ENCODE results near the gene DDOST.
"Not testable (repeated sequence)": the region's sequence is repeated elsewhere in the genome, so short reads cannot be mapped to it uniquely, and the experiment has no call there.

The DDOST gene

GRCh38 chr1:20625176-20626097 is 35.7 kb downstream of the DDOST start:
- no peak for DNase-seq (ENCODE audit: low spot score)

DNA sequence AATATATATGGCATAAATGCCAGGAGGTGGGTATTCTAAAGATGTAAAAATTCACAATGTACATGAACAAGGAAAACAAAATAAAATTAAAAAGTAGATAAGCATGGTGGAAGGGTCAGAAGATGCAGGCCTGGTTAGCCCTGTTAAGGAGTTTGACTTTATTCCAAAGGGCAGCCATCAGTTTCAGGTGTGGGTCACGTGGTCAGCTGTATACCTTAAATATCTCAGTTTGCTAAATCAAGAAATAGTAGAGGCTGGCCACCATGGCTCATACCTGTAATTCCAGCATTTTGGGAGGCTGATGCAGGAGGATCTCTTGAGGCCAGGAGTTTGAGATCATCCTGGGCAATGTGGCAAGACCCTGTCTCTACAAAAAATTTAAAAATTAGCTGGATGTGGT is 36.5 kb downstream of the DDOST start:
- no peak for DNase-seq (ENCODE audit: low spot score)

DNA sequence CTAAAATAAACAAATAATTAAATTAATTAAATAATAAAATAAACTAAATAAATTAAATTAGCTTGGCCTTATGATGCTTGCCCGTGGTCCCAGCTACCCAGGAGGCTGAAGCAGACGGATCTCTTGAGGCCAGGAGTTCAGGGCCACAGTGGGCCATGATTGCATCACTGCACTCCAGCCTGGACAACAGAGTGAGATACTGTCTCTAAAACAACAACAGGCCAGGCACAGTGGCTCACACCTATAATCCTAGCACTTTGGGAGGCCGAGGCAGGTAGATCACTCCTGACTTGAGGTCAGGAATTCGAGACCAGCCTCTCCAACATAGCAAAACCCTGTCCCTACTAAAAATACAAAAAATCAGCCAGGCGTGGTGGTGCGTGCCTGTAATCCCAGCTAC is 40.2 kb downstream of the DDOST start:
- no peak for DNase-seq (ENCODE audit: low spot score)

- DNase-seq (ENCODE audit: low spot score) = no peak
These were observed 41.2 kb downstream of the DDOST start for GRCh38 chr1:20619999-20620398.

DNA sequence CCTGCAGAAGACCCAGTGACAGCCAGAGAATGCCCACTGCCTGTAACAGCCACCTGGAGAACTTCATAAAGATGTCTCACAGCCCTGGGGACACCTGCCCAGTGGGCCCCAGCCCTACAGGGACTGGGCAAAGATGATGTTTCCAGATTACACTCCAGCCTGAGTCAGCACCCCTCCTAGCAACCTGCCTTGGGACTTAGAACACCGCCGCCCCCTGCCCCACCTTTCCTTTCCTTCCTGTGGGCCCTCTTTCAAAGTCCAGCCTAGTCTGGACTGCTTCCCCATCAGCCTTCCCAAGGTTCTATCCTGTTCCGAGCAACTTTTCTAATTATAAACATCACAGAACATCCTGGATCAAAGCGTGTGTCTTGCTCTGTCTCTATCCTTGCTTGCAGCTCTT is 42.6 kb downstream of the DDOST start:
- no peak for DNase-seq (ENCODE audit: low spot score)

GRCh38 chr1:20616847-20617487 is 44.2 kb downstream of the DDOST start:
- DNase-seq (ENCODE audit: low spot score) = no peak

DNA sequence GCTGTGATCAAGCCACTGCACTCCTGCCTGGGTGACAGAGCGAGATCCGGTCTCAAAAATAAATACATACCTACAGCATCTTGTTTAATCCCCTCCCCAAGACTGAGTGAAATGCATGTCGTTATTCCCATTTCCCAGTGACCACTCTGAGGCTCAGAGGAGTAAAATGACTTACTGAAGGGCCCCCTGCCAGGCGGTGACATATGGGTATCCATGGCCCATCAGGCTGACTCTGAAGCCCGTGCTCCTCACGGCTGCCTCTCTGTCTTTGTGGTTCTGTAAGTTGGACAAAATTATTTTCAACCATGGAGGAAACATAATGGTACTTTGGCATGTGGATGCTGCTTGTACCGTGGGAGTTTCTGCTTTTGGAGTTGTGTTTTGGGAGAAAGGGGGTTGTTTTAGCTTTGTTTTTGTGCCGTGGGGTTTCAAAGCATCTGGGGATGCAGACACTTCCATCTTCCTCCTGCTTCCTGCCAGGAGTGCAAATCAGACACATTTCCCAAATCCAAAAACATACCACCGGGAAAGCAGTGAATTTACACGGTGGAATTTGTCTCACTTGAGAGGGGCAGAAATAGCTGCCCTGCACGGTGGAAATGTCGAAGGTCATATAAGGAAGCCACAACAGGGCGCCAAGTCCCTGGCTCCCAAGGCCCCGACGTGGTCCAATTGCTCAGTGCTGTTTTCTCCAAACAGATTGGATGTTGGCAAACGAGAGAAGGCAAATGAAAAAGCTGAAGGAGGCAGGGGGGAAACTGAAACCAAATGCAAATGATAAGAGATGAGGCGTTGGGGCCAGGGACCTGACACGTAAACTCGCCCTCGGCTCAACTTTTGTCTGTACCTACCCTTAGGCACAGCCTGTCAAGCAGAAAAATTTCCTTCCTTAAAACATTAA is 45.0 kb downstream of the DDOST start:
- no peak for DNase-seq (ENCODE audit: low spot score)

DNA sequence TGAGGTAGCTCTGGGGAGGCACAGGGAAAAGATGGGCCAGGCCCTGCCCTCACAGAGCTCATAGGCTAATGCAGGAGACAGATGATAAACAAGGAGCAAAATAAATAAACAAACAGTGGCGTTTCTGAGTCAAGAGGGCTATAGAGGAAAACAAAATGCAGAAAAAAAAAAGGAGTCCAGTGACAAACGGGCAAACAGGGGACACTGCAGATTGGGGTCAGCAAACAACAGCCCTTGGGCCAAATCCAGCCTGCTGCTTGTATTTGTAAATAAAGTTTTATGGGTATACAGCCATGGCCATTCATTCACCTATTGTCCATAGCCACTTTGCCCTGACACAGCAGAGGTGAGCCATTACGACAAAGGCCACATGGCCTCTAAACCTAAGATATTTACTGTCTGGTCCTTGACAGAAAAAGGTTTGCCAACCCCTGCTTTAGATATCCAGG is 47.0 kb downstream of the DDOST start:
- DNase-seq (ENCODE audit: low spot score) = no peak

DNA sequence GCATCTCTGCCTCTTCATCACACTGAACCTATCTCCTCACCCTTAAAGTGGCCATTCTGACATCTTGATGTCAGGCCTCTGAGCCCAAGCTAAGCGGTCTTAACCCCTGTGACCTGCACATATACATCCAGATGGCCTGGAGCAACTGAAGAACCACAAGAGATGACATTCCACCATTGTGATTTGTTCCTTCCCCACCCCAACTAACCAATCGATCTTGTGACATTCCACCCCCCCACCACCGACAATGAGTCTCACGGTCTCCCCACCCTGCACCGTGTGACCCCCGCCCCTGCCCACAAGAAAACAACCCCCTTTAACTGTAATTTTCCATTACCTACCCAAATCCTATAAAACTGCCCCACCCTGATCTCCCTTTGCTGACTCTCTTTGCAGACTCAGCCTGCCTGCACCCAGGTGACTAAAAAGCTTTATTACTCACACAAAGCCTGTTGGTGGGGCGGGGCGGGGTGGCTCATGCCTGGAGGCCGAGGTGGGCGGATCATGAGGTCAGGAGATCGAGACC is 48.9 kb downstream of the DDOST start:
- DNase-seq (ENCODE audit: low spot score) = no peak

DNA sequence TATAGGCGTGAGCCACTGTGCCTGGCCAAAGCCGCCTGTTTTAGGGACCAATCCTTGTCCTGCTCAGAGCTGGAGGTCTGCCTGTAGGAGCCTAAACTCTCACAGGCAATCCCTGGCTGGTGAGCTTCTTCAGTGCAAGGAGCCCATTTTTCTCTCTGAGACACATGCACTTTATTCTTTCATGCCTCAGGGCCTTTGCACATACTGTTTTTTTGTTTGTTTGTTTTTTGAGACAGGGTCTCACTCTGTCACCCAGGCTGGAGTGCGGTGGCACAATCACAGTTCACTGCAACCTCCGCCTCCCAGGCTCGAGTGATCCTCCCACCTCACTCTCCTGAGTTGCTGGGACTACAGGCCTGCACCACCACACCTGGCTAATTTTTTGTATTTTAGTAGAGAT is 49.5 kb downstream of the DDOST start:
- no peak for DNase-seq (ENCODE audit: low spot score)

GRCh38 chr1:20610970-20611369 is 50.2 kb downstream of the DDOST start:
- no peak for DNase-seq (ENCODE audit: low spot score)

GRCh38 chr1:20609541-20609940 is 51.6 kb downstream of the DDOST start:
- DNase-seq (ENCODE audit: low spot score) = no peak

DNA sequence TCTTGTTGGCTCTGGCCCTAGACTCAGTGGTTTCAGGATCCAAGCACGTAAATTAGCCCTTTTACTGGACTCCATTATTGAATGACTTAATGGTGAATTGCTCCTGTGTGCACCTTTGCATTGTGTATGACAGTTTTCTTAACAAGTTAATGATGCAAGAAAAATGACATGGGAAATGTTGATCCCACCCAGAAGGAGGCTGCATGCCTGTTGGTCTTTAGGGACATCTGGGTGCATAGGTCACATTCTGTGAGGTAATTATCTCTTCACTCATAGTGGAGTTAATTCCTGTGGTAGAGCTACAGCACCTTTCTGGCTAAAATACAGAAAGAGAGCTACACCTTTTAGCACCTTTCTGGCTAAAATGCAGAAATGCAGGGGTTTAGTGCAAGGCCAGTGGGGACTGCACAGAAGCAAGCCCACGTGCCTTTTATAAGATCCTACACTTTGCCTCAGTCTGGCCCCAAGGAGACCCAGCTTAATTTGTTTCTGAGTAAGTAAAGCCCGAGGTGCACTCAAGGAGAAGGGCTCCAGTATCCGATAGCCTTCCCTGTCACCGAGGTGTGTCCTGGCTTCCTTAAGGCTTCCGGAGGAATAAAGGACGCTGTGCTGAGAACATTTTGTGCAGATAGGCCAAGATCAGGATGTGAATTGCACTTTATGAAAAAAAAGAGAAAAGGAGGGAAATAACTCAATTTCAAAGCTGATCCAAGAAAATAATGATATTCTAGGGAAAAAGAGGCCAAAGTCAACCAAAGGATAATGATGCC is 54.2 kb downstream of the DDOST start:
- not testable (repeated sequence) for DNase-seq (ENCODE audit: low spot score)

DNA sequence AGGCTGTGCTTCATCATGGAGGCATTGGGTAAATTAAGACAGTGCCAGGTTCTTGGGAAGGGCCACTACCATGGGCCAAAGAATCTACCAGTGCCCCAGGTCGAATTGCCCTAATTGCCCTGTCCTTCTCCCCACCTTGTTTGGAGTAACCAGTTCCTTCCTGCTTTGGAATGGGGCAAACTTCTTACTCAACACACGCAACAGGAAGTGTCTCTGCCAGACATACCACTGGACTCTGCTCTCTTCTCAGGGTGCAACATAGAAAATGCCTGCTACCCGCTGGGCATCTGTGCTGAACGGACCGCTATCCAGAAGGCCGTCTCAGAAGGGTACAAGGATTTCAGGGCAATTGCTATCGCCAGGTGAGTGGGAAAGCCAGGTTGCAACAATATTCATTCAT is 56.5 kb downstream of the DDOST start:
- DNase-seq (ENCODE audit: low spot score) = no peak

DNA sequence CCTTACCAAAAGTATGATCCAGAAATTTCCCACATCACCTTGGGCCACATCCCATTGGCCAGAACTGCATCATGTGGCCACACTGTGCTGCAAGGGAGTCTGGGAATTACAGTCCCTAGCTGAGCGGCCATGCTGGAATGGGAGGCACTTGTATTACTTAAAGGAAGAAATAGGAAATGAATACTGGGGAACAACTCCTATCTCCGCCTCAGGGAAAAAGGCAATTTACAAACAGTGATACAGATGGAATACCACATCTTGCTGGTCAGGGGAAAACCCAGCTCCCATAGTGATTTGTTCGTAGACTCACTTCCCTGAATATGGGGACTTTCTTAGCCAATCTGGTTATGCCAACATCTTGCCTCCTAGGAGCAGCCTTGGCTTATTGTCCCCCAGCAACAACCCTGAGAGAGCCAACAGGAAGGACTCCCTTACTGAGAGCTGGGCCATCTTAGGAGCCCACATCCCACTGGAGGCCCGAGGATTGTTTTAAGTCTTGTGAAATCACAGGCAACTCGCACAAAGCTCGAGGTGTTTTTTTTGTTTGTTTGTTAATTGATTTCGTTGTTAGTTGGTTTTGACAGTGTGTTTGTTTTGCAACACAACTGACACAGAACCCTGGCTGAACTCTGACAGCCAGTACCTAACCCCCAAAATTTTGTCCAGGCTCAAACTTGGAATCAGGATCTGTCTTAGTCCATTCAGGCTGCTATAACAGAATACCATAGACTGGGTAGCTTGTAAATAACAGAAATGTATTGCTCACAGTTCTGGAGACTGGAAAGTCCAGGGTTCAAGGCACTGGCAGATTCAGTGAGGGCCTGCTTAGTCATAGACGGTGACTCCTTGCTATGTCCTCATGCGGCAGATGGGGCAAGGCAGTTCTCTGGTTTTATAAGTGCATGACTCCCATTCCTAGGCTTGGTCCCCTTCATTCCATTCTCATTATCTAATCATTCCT is 57.4 kb downstream of the DDOST start:
- DNase-seq (ENCODE audit: low spot score) = no peak

DNA sequence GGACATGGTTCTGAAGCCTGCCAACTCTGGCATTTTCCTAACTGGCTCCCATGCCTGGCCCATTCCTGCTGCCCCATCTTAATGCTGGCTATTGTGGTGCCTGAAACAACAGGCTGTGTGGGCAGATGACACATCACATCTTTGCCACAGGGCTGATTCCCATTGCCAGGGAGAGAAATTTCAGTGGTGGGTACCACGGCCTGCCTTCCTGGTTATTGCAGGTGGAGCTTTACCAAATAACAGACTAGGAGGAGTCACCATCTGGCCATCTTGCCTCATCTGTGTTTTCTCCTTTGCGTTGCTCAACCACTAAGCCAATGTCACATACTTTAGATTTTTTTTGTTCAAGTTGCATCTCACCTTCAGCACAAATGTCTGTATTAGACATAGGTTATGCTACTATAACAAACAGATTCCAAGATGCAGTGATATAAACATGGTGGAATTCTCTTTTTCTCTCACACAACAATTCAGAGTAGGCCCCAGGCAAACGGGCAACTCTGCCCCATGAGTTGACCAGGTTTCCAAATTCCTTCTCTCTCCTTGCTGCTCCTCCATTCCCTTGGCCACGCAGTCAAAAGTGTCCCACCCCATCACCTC is 58.2 kb downstream of the DDOST start:
- DNase-seq (ENCODE audit: low spot score) = no peak

Measured in SK-N-DZ (cell line).